HG03457 (cell line): ENCODE data around the gene EML4.

Experiments used
- ATAC-seq: cut with Tn5 transposase; IDR thresholded peaks from one replicate; pipeline ENCODE4 v1.9.1; 2021; ENCODE audit warnings: moderate number of reproducible peaks; ENCODE audit not compliant: unreplicated experiment

The EML4 gene

GRCh38 chr2:42298132-42298531 lies 129.0 kb downstream of the EML4 start:
- no peak for ATAC-seq

- ATAC-seq, result no peak
These were observed 130.0 kb downstream of the EML4 start for GRCh38 chr2:42298996-42299754.

GRCh38 chr2:42300527-42300926 lies 131.4 kb downstream of the EML4 start:
- ATAC-seq, result no peak

- ATAC-seq, result no peak
These were observed 134.1 kb downstream of the EML4 start for GRCh38 chr2:42303252-42303651.

GRCh38 chr2:42304059-42304713 lies 135.0 kb downstream of the EML4 start:
- no peak for ATAC-seq

GRCh38 chr2:42307180-42307579 lies 138.0 kb downstream of the EML4 start:
- no peak for ATAC-seq

DNA sequence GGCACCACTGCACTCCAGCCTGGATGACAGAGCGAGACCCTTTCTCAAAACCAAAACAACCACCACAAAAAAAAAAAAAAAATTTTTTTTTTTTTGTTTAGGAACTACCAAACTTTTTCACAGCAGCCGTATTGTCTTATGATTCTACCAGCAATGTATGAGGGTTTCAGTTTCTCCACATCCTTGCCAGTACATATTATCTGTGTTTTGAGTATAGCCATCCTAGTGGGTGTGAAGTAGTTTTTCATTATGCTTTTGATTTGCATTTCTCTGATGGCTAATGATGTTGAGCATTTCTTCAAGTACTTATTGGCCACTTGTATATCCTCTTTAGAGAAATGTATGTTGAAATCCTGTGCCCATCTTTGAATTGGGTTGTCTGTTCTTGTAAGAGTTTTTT lies 140.2 kb downstream of the EML4 start:
- ATAC-seq, result no peak

GRCh38 chr2:42310007-42310515 lies 140.9 kb downstream of the EML4 start:
- ATAC-seq, result no peak

DNA sequence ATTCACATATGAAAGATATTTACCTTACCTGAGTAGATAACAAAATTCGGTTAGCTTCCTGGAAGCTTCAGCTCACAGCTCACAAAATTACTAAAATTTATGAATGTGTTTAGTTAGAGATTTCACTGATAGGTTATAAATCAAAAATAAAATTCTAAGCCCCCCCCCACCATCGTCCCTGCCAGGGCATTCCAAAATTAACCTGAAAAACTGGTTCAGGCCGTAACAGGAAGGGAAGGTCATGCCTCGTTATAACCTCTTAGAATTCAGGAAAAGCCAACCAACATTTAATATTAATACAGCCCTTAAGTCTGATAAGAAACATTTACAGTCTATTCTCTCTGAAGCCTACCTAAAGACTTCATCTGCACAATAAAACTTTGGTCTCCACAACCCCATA lies 143.0 kb downstream of the EML4 start:
- ATAC-seq, result no peak

GRCh38 chr2:42314892-42315468 lies 145.8 kb downstream of the EML4 start:
- no peak for ATAC-seq

DNA sequence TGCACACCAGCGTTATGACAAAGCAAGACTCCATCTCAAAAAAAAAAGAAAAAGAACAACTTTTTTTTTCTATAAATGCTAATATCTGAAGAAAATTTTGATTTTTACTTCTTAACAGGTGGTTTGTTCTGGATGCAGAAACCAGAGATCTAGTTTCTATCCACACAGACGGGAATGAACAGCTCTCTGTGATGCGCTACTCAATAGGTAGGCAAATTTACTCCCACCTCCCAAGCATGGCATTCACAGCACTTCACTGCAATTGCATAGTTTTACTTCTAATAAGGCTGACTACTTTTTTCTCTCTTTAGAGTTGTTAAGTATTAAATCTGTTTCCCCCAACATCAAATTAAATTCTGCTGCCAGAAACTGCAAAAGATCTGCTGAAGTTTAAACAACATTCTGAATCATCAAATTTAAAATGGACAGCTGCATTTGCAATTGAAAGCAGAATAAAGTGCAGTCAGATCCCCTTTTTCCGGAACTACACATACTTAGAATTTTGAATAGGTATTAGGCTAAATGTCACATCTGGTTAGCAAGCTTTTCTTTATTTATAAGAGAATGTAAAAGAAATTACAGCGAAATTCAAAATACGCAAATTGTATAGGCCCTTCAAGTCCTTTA lies 146.8 kb downstream of the EML4 start:
- ATAC-seq, result no peak

DNA sequence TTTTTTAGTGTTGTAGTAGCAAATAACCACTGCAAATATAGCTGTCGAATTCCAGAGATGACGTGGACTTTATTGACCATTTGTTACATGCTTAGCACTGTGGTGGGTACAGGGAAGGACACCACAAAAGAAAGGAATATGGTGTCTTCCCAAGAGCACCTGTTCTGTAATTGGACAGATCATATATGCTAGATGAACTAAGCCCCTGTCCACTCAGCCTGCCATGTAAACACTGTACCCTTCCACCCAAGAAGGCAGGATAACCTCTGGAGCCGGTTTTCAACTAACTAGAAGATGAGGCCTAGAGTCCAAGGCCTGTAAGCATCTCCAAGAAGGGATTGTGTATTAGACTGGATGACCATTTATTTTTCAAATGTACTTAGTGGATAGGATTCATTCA lies 147.8 kb downstream of the EML4 start:
- ATAC-seq, result no peak

DNA sequence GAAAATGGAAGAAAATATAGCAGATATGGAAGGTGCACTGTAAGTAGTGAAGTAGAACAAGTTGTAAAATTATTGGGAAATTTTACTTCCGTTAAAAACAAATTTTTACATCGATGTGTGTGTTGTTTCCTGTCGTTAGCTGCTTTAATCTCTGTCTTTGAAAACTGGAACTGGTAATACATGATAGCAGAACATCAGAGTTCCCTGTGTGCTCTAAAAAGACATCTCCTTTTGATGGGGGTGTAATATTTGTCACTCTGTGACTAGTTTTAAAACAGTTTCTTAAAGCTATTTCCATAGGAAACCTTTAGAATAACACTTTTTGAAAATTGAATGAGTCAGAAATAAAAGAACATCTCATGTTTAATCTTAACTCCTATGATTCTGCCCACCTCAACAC lies 148.3 kb downstream of the EML4 start:
- no peak for ATAC-seq

- no peak for ATAC-seq
These were observed 148.8 kb downstream of the EML4 start for GRCh38 chr2:42317945-42318344.

DNA sequence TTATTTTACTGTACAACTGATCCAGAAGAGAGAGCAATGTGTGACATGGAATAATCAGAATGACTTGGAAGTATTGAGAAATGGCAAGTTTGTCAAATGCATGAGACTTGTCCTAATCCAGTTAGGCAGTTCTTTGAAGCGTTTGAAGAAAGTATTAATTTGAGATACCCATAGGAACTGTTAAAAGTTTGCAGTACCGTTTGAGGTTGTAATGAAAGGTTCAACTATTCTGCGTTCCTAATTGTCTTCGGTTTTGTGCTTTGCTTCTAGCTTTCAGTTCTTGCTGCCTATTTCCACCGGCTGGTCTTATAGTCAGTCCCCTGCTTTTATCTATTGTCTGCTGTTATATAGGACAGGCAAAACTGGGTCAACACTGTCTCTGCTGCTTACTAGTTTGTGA lies 150.1 kb downstream of the EML4 start:
- ATAC-seq, result no peak

GRCh38 chr2:42321452-42322064 lies 152.4 kb downstream of the EML4 start:
- no peak for ATAC-seq

- ATAC-seq, result no peak
These were observed 155.1 kb downstream of the EML4 start for GRCh38 chr2:42324244-42324643.

- ATAC-seq, result no peak
These were observed 155.8 kb downstream of the EML4 start for GRCh38 chr2:42324949-42325348.

DNA sequence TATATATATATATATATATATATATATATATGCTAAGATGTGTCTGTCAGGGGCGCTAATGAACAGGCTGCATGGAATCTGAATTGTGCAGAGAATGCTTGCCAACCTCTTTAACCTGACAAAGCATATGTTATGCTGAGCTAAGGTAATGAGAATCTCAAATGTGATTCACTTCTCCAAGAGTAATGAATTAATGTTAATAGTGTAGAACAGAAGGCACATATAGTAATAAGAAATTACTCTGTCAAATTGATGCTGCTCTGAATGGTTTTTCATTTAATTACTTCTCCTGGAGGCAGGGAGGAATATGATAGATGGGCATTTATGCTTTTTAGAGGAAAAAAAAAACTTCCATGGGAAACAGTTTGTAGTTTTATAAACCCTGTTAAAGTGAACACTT lies 156.5 kb downstream of the EML4 start:
- ATAC-seq, result no peak

DNA sequence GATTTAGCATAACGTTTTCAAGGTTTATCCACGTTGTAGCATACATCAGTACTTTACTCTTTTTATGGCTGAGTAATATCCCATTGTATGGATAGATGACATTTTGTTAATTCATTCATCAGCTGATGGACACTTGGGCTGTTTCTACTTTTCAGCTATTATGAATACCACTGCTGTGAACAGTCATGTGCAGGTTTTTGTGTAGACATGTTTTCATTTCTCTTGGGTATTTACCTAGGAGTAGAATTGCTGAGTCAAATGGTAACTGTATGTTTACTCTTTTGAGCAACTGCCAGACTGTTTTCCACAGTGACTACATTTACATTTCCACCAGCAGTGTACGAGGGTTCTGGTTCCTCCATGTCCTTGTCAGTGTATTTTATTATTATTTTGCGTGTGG lies 158.0 kb downstream of the EML4 start:
- no peak for ATAC-seq

DNA sequence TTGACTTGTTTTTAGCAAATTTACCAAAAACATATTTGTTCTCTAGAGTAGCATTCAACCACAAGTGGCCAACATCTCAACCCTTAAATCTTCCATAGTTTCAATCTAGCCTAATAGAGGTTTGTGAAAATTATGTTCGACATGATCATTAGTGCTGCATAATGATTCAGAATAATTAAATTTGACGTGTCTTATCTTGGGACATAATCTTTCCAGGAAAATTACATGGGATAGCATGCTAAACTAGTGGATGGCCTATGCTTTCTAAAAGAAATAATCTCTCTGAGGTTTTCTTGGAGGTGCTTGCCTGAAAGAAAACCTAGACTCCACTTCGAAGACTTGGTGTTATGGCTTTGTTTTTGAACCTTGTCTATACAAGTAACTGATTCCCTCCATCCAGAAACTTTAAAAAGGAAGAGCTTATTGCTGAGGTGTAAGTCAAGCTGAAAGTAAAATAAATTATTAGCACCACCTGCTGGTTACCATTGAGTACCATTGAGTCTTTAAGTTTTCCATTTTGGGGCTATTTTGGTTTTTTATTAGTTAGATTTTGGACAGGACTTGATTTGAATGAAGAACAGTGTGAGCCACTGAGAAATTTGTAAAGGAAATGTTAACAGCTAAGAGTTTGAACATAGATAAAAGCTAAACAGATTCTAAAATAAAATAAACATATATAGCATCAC lies 159.1 kb downstream of the EML4 start:
- ATAC-seq, result no peak
